A673 (cell line): ENCODE results near the gene SNORC.

ENCODE experiments used
- EZH2 ChIP-seq: fragments of 200-600 bp; sonication (generic); IDR thresholded peaks from 2 replicates; pipeline ENCODE4 v1.6.1; 2017; ENCODE audit warnings: borderline replicate concordance, low read depth, mild to moderate bottlenecking, mixed read lengths, antibody characterized with exemption, low read length; ENCODE audit not compliant: poor library complexity, severe bottlenecking
- TF ChIP-seq, protein P1 (sequence below): fragments of 300-800, 200-600 bp; sonication (generic); conservative IDR thresholded peaks from 2 replicates; pipeline ENCODE4 v1.5.1; 2017; ENCODE audit warnings: low read depth, mild to moderate bottlenecking, antibody characterized with exemption, low read length, moderate library complexity, mixed read lengths

DNA sequence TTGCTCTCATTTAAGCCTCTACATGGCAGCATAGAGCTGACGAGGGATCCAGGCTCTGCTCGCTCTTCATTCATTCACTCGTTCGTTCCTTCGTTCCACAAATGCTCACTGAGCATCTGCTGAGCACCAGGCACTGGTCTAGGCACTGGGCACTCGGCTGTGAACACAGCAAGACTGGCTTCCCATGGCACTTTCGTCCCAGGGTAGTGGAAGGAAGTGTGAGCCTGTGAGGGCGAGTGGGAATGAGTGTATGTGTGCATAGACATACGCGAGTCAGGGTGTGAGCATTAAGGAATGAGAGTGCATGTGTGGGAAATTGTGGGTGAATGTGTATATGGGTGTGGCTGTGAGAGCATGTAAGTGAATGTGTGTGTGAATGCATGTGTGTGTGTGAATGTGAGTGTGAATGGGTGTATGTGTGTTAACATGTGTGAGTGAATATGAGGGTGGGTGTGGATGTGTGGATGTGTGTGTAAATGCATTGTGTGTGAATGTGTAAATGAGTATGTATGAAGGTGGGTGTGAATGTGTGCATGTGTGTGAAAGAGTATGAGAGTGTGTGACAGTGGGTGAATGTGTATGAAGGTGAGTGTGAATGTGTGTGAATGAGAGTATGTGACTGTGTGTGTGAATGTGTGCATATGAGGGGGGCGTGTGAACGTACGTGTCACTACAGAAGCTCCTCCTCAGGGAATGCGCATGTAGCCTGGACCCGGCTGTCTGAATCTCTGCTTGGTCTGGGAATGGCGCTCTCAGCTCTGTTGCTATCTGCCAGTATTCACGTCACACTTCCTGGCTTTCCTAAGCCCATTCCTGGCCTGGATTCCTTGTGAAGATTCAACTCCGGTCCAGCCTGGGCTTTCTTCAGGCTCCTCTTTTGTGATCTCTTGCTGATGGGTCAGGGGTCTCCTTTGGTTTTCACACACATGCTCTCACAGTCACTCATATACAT lies 28.8 kb downstream of the SNORC start:
- TF ChIP-seq, protein P1, sequence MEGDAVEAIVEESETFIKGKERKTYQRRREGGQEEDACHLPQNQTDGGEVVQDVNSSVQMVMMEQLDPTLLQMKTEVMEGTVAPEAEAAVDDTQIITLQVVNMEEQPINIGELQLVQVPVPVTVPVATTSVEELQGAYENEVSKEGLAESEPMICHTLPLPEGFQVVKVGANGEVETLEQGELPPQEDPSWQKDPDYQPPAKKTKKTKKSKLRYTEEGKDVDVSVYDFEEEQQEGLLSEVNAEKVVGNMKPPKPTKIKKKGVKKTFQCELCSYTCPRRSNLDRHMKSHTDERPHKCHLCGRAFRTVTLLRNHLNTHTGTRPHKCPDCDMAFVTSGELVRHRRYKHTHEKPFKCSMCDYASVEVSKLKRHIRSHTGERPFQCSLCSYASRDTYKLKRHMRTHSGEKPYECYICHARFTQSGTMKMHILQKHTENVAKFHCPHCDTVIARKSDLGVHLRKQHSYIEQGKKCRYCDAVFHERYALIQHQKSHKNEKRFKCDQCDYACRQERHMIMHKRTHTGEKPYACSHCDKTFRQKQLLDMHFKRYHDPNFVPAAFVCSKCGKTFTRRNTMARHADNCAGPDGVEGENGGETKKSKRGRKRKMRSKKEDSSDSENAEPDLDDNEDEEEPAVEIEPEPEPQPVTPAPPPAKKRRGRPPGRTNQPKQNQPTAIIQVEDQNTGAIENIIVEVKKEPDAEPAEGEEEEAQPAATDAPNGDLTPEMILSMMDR = no peak
- no peak for TF ChIP-seq EZH2
